Stimulated activated CD4-positive, alpha-beta T cell treated with anti-CD3 and anti-CD28 coated beads, Interleukin-15, amount 100 ng/mL, for 1 hour (primary cell): ENCODE results near the gene BCL7A.
A peak's percentile ranks its signal among the peaks of the same experiment; 100 is the strongest.

Experiments used
- DNase-seq, 2 donors: peaks; one replicate each; pipeline ENCODE4 v3.0.0-alpha.2; 2020; ENCODE audit warnings: low read depth in 1 of 2, low spot score in 1 of 2

BCL7A gene

DNA sequence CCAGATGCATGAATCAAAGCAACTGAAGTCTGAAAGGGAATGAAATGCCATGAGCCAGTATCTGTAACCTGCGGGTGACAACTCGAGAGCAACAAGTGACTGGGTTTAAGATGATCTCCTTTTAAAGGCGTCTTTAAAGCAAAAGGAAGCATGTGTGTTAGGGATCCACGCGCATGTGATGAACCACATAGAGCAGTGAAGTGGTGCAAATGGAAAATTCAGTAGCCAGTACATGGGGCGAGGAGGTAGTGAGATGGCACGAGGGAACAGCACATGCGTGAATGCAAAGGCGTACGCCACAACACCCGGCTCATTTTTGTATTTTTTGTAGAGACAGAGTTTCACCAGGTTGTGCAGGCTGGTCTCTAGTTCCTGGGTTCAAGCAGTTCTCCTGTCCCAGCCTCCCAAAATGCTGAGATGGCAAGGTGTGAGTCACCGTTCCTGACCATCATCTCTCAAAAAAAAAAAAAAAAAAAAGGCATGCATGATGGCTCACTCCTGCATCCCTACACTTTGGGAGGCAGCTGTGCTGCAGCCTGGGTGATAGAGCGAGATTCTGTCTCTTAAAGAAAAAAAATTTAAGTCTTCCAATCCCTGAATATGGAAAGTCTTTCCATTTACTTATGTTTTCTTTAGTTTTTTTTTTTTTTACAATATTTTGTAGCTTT lies 24.6 kb upstream of the BCL7A start:
- no peak for DNase-seq

DNA sequence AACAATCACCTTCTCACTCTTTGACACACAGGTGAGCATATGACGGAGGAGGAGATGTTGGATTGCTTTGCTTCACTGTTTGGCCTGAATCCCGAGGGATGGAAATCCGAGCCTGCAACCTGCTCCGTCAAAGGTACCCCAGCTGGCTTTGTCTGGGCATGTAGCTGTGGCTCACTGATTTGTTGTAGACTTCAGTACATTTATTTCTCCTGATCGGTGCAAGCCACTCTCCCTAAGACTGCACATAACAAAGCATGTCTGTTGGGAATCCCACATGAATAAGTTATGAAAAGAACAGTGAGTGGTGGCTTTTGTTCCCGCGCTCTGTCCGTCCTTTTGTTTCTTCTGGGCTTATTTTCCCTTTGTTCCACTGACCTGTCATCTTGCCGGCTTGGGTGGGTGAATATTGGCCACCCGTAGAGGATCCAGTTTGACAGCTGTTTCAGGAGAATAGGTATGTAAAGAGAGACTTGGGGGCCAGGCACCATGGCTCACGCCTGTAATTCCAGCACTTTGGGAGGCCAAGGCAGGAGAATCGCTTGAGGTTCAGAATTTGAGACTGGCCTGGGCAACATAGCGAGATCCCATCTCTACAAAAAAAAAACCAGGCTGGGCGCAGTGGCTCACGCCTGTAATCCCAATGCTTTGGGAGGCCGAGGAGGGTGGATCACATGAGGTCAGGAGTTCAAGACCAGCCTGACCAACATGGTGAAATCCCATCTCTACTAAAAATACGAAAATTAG lies 20.0 kb upstream of the BCL7A start:
- no peak for DNase-seq

DNA sequence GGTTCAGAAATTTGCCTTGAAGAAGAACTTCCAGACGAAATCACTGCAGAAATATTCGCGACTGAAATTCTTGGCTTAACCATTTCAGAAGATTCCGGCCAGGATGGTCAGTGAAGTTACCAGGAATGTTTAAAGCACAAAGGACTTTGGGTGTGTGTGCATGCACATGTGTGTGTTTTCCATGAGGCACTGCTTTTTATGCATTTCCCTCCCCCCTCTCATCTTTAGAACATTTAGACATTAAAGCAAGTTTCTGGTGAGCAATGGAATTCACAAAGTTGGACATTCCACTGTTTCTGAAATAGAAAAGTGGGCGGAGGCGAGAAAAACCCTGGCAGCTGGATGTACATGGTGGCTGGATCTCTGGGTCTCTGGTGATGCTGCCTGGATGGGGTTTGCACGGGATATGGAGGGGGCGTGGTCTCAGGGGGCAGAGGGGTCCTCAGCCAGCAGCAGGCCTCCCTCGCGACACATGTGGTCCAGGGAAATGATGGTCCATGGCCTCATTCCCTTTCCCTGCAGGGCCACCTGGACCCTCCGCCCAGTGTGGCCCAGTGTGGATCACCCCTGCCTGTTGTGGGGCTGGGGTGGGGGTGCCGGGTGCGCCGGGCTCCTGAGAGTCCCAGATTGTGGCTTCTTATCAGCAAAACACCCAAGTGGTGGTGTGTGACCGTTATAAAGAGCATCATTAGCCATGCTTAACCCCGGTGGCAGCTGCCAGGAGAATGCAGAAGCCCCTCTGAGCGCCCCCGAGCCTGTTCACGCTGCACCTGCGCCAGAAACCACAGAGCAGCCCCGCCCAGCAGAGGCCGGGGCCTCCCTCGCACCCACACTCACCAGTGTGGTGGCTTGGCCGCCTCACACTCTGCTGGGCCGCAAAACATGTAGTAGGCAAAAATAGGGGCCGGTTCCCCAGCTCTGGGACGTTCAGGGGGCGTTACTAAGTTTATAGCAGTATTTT lies 17.8 kb upstream of the BCL7A start:
- no peak for DNase-seq

DNA sequence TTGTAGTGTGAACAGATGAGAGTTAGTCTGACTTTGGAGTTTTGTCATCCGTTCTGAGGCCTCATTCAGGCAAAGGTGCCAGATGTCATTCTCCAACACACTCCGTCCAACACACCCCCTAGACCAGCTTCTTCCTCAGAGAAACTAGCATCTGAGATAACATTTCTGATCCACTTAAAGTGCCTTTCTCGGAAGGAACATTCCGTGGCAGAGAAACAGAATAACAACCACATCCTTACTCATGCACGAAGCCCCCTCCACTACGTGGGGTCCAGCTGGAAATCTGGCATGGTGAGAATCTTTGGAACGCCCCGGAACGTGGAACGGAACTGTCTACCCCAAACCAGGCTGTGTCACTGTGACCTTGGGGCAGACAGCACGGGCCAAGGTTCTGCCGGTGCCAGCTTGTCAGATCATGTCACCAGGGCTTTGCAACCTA lies 17.0 kb upstream of the BCL7A start:
- no peak for DNase-seq

GRCh38 chr12:122005252-122005776 lies 16.4 kb upstream of the BCL7A start:
- no peak for DNase-seq

- DNase-seq, result no peak
Observed at GRCh38 chr12:122006186-122006926, 15.3 kb upstream of the BCL7A start.

- DNase-seq, result no peak
Observed at GRCh38 chr12:122009741-122010140, 11.9 kb upstream of the BCL7A start.

GRCh38 chr12:122012184-122012583 lies 9.5 kb upstream of the BCL7A start:
- no peak for DNase-seq

DNA sequence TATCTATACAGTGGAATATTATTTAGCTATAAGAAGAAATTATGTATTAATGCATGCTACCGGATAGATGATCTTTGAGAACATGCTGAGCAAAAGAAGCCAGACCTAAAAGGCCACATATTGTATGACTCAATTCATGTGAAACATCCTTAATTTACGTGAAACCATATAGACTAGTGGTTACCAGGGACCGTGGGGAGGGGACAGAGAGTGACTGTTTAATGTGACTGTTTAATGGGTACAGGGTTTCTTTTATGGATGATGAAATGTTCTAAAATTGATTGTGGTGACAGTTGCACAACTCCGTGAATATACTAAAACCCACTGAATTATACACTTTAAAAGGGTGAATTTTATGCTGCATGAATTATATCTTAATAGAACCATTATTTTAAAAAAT lies 8.5 kb upstream of the BCL7A start:
- DNase-seq, result no peak

- no peak for DNase-seq
Observed at GRCh38 chr12:122013791-122014590, 7.7 kb upstream of the BCL7A start.

GRCh38 chr12:122014781-122015180 lies 6.9 kb upstream of the BCL7A start:
- DNase-seq, result no peak

- DNase-seq, result no peak
Observed at GRCh38 chr12:122018457-122018856, 3.2 kb upstream of the BCL7A start.

DNA sequence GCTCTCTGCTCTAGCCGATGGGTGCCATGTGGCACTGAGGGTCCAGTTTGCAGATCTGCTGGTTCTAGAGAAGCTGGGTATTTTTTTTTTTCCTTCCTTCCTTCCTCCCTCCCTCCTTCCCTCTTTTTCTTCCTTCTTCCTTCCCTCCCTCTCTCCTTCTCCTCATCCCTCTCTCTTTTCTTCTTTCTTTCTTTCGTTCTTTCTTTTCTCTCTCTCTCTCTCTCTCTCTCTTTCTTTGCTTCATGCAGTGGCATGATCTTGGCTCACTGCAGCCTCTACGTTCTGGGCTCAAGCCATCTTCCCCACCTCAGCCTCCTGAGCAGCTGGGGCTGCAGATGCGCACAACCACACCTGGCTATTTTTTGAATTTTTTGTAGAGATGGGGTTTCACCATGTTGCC lies 2.7 kb upstream of the BCL7A start:
- DNase-seq, result no peak

- DNase-seq, result no peak
Observed at GRCh38 chr12:122020795-122021192, 890 bp upstream of the BCL7A start.

DNA sequence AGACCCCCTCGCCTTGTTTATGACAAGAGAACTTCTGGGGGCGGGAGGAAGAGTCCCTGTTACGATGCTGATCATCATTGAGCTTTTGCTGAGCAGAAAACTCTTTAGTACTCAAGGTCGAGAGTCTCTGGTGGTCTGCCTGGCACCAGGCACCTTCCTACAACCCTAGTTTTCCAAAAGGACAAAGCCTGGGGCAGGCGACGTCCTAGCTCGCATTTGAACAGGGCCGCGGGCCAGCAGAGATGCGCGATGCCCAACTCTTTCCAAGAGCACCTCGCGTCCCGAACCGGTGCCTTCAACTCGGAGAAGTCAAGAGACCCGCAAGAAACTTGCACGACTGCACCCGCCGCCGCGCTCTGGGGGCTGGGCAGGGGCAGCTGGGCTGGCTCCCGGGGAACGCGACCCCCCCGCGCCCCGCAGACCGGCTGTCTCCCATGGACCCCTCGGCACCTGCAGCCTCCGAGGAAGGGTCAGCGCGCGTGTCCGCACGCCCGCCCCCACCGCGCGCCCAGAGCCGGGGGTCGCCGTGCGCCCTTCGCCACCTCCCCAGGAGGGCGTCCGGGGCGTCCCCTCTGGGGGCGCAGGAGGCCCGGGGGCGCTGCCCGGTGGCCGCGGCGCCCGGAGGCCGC lies 377 bp upstream of the BCL7A start:
- no peak for DNase-seq

- peak in 1 of 2 donors; percentile 22 for DNase-seq
Observed at GRCh38 chr12:122022393-122023338, 982 bp downstream of the BCL7A start.

- no peak for DNase-seq
Observed at GRCh38 chr12:122023339-122024131, 1.9 kb downstream of the BCL7A start.
